Skin of body (tissue), 2 donors: Measurements from ENCODE around the gene MICAL1. TPM values are rescaled to one million over a fixed set of nuclear protein-coding genes. Genes with fewer than 3 reads are reported as not detected.
A peak's percentile ranks its signal among the peaks of the same experiment; 100 is the strongest.

ENCODE experiments used
- DNase-seq: peaks from one replicate; lab custom pipeline; 2025; lab: John Stamatoyannopoulos, UW
- total RNA-seq: library from RNA; depleted of rRNA; stranded (reverse); fragments of >200 nt; gene quantifications from one replicate; pipeline ENCODE4 v1.2.3, GENCODE V29; 2014

MICAL1 gene
- 18.6 TPM for total RNA-seq

GRCh38 chr6:109455437-109456110 is at the start of gene MICAL1:
MICAL1 (minus strand) TSS chr6:109455772; CDS start chr6:109454196, 1,576 bp downstream.
- peak; percentile 5 for DNase-seq

- DNase-seq: no peak
Observed at GRCh38 chr6:109503327-109504224, 48.0 kb upstream of the MICAL1 start.

- DNase-seq: no peak
Observed at GRCh38 chr6:109498936-109499335, 43.4 kb upstream of the MICAL1 start.

GRCh38 chr6:109498052-109498451 is 42.5 kb upstream of the MICAL1 start:
- no peak for DNase-seq

- DNase-seq: no peak
Observed at GRCh38 chr6:109496036-109496772, 40.6 kb upstream of the MICAL1 start.

- DNase-seq: no peak
Observed at GRCh38 chr6:109493865-109494264, 38.3 kb upstream of the MICAL1 start.

- no peak for DNase-seq
Observed at GRCh38 chr6:109491207-109491938, 35.8 kb upstream of the MICAL1 start.

GRCh38 chr6:109490713-109491112 is 35.1 kb upstream of the MICAL1 start:
- DNase-seq: no peak

- no peak for DNase-seq
Observed at GRCh38 chr6:109488001-109488400, 32.4 kb upstream of the MICAL1 start.

GRCh38 chr6:109486068-109486467 is 30.5 kb upstream of the MICAL1 start:
- DNase-seq: no peak

- DNase-seq: no peak
Observed at GRCh38 chr6:109485266-109485935, 29.8 kb upstream of the MICAL1 start.

GRCh38 chr6:109484122-109484521 is 28.6 kb upstream of the MICAL1 start:
- peak; percentile 85 for DNase-seq

- DNase-seq: peak; percentile 48
Observed at GRCh38 chr6:109483735-109484057, 28.1 kb upstream of the MICAL1 start.

- DNase-seq: peak; percentile 80
Observed at GRCh38 chr6:109482905-109483734, 27.5 kb upstream of the MICAL1 start, which contains the start of gene ZBTB24. ZBTB24 (minus strand) TSS chr6:109483219; CDS start chr6:109482026, 1,193 bp downstream.

GRCh38 chr6:109480993-109481480 is 25.5 kb upstream of the MICAL1 start:
- no peak for DNase-seq

- DNase-seq: no peak
Observed at GRCh38 chr6:109478841-109479624, 23.5 kb upstream of the MICAL1 start.

- peak; percentile 16 for DNase-seq
Observed at GRCh38 chr6:109478222-109478805, 22.7 kb upstream of the MICAL1 start.

GRCh38 chr6:109477725-109478124 is 22.2 kb upstream of the MICAL1 start:
- no peak for DNase-seq
